GM19238 (cell line): ENCODE data around the gene TGFBR2.

ENCODE experiments used
- DNase-seq: peaks from one replicate; pipeline ENCODE4 v3.0.0; 2011; ENCODE audit warnings: low spot score; ENCODE audit not compliant: insufficient read length

TGFBR2 gene

DNA sequence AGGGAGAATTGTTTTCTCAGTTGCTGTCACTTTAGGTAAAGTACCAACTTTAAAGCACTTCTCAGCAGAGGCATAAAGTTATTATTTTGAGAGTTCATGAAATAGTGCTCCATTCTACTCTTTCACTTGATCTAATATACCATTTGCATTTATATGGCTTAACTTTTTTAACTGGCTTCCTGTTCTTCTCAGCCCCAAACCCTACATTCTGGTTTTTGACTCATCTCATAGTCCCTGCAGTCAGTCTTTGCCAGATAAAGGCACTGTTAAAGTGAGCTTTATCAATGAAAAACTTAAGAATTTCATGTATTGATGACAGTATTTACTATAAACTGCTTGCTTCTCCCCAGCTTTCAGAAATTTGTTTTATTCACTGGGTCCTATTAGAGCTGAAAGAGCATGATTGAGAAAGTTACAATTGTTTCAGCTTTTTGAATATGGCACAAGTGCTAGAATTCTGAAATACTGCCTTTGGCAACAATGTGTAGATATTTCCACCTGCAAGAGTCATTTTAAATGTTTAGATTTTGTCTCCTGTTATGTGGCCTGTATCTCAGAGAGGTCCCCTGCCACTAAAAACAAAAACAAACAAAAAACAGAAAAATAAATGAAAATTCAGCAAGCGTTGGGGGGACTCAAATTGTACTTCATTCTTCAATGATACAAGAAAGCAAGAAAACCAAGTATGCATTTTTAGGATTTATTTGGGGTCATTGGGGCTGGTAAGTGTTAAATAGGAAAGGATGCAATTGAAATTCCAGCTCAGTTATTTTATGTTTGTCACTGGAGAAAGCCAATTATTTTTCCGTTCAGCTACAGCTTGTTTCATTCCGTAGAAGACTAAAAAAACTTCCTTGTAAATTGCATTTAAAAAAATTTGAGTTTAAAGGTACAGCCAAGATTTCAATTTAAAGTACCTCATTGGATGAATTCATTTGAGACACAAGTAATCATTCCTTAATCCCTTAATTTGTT lies 28.6 kb downstream of the TGFBR2 start:
- no peak for DNase-seq

DNA sequence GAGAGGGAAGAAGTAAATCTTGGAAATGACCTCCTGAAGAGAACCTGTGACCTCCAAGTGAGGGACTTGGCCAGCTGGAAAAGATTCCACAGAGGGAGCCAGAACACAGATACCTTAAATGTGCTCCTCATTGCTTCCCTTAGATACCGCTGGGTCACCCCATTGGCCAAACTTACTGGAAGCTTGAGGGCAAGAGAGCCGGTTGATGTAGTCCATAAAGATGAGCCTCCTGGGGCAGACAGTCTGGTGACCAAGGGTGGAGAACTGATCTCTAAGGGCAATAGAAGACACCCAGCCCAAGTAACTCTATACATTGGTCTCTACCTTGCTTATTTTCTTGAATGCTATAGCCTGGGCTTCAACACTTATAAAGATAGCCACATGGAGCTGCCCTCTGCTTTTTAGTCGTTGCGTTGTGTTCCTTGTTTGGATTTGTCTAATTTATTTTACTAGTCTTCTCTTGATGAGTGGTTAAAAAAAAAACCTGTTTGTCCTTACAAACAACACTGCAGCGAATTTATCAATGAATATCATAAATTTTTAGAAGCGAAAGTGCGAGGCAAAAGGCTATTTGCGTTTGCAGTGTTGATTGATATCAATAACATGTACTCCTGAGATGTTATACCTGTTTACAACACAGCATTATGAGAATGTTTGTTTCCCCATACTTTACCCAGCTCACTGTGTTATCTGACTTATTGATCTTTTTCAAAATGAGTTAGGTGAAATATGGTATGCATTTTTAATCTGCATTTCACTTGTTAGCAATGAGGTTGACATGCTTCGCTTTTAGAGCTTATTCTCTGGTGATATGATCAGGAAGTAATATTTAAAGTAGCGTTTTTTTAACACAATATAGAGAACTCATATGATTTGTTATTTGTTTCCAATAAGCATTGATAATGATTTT lies 31.2 kb downstream of the TGFBR2 start:
- DNase-seq = no peak

DNA sequence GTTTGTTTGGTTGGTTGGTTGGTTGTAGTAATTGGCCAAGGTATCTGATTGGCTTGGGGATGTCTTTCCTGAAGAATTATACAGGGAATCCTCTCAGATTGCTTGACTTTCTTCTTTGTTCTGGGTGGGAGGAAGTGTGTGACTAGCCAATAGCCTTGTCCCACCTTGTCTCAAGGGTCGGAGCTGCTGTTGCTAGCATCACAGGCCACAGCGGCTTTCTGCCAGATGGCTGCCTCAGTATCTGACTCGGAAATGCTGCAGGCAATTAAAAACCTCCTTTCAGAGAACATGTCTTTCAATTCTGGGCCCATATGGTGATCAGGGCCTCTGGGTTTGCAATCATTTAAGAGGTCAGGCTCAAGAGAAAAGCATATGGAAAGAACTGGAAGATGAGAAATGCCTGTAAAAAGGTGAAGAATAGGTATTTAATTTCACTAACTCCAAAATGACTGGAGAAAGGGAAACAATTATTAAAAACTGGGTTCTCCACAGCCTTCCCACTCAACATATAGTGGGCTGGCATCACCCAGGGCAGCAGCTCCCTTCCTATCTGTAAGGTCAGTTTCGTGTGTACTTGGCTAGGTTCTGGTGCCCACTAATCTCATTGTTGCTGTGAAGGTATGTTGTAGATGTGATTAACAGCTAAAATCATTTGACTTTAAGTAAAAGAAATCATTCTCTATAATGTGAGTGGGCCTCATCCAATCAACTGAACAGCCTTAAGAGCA lies 32.4 kb downstream of the TGFBR2 start:
- no peak for DNase-seq

DNA sequence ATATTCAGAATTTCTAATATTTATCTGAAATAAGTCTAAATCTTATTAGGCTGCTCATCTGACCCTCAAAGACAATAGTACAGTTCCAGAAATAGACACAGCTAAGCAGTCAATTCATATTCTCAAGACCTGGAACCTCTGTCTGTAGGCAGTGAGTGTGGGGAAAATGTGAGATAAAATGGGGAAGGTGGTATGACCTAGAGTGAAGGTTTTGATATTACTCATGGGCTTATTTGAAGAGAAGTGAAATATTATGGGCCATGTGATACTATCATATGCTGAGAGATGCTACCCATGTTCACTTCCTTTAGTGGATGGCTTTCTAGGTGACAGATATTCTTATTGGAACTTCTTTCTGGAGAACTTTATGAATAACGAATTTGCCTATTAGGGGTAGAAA lies 33.5 kb downstream of the TGFBR2 start:
- DNase-seq = no peak

DNA sequence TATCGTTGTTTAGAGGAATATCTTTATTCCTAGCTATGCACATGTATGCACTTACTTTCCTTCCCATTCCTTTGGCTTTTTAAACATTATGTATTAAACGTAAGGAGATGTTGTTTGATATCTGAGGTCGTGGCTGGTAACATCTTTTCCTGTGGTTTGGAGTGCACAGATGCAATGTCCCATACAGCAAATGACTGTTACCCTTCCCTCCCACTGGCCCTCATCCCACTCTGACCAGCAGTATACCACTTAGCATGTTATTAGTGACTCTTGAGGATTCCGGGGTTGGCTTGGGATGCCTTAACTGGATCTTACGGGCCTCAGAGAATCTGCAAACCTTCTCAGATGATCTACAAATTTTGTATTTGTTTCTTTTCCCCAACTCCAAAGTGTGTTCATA lies 34.5 kb downstream of the TGFBR2 start:
- DNase-seq = no peak

DNA sequence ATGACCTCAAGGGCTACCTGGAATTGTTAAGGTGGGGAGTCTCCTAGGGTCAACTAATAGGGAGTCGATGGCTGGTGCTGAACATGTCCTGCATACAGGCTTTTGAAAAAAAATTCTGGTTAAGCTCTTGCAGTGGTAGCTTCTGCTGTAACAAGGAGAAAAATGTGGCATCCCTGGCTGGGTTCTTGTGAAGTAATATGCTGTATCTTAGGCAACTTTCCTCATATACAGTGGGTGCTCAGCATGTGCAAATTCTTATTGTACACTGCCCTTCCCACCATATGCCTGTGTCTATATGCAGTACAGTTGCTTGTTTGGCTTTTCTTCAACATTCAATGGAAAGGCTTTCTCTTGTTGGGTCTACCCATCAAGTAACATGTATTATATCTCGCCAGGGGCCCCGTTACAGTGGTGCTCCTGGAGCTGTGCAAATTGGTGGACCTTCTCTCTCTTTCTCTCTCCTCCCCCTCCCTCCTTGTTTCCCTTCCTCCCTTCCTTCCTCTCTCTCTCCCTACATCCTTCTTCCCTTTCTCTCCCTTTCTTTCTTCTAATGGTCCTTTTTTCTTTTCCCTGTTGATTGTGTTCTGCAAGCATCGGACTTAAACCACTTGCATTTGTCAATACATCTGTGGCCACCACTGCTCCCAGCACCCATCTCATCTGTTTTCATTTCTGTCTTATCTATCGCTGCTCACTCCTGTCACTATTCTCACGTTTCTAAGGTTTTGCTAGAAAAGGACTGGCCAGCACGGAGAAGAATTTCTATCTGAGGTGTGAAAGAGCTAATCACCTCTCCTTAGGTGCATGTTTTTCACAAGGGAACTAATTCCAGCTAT lies 35.2 kb downstream of the TGFBR2 start:
- no peak for DNase-seq

DNA sequence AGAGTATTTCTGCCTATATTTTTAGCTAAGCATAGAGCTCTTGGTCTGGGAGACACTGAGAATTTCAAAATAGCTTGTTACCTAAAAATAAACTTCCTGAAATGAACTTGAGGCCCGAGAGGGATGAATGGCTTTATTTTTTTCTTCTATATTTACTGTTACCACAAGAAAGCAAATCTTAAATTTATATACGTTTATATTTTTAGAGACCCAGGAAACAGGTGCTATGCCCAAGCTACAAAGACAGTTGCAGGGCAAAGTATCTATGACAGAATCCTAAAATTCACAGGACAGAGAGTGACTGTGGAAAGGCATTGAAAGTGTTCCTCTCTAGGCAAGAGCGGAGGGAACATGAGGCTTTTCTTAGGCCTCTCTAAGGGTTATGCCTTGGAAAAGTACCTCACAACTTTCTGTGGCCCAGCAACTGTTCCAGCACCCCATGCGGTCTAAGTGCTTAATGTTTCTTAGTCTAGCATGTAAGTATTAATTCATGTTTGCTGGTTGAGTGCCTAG lies 36.5 kb downstream of the TGFBR2 start:
- no peak for DNase-seq

DNA sequence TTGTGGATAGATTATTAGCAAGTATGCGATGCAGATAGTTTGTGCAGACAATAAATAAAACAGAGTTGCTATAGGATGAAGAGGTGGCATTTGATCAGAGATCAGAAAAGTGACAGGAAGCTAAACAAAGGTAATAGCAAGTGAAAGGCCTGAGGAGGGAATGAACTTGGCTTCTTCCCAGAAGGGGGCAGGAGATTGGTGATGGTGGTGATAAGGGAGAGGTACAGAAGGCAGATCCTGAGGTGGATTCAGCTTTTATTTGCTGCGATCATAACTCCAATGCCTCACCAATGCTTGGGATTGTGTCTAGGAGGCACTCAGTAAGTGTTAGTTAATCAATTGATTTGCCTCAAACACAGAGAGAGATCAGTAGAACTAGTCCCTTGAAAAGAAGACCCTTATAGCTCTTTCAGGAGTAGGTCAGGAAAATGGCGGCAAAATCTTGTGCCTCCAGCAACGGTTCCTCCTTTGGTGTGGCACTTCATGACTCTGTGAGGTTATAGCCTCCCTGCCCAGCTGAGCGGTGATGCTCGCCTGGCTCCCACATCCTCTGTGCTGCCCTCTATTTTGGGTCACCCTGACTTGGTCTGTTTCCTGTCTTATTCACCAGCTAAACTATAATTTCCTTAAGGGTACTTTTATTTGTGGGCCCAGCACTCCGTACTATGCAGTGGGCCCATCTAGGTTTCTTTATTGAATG lies 37.5 kb downstream of the TGFBR2 start:
- no peak for DNase-seq

- no peak for DNase-seq
Measured at GRCh38 chr3:30644615-30645014, 38.2 kb downstream of the TGFBR2 start.

- no peak for DNase-seq
Measured at GRCh38 chr3:30645077-30645476, 38.7 kb downstream of the TGFBR2 start.

DNA sequence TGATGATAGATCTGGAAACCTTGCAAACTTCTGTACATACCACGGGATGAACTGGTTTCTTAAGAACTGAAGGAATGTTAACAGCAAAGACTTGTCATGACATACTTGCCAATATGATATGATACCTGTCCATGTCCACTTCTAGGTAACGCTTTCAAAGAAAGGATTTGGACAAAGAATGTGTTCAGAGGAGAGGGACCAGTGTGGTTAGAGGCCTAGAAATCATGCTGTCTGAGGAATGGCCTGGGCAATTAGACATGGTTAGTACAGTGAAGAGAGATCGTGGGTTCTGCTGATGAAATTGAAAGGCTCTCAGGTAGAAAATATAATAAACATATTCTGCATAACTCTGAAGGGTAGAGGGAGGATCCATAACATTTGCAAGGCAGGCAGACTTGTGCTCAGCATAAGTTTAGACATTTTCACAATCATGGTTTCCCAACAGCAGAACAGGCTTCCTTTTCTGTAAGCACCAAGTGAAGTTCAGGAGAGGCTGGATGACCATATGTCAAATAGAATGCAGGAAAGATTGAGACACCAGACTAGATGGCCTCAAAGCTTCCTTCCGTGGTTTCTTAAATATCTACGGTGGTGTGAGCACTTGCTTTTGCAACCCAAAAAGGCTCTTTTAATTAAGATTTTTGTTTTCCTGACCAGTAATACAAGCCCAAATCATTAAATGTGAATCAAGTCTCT lies 39.9 kb downstream of the TGFBR2 start:
- no peak for DNase-seq

DNA sequence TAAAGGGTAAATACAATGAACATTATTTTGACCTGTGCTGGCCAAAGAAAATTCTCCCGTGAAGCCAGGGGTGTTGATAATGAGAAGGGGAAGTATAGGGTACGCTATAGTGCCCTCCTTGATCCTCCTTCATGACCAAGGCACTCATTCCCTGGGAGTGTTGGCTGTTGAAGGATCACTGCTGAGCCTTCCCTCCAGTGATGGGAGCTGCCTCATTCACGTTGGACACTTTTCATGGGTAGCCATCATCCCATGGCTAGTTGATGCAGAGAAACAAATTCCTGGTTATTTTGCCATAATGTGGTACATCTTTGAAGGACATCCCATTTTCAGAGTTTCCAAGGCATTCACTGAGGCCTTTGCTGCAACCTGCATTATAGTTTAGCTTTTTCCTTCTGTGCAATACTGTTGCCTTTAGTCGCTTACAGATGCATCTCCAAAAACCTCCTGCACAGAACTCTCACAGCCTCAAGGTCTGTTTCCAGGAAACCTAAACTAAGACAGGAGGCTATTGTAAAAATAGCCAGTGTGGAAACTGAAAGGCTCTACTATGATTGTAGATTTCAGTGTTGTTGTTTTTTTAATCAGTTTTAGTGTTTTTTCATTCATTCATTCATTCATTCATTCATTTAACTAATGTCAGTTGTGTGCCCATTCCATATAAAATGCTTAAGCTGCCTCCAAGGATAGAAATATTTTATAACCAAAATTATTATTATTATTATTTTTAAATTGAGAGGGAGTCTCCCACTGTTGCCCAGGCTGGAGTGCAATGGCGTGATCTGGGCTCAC lies 40.8 kb downstream of the TGFBR2 start:
- DNase-seq = no peak

GRCh38 chr3:30648670-30649357 lies 42.4 kb downstream of the TGFBR2 start:
- no peak for DNase-seq

GRCh38 chr3:30649572-30650318 lies 43.3 kb downstream of the TGFBR2 start:
- no peak for DNase-seq

DNA sequence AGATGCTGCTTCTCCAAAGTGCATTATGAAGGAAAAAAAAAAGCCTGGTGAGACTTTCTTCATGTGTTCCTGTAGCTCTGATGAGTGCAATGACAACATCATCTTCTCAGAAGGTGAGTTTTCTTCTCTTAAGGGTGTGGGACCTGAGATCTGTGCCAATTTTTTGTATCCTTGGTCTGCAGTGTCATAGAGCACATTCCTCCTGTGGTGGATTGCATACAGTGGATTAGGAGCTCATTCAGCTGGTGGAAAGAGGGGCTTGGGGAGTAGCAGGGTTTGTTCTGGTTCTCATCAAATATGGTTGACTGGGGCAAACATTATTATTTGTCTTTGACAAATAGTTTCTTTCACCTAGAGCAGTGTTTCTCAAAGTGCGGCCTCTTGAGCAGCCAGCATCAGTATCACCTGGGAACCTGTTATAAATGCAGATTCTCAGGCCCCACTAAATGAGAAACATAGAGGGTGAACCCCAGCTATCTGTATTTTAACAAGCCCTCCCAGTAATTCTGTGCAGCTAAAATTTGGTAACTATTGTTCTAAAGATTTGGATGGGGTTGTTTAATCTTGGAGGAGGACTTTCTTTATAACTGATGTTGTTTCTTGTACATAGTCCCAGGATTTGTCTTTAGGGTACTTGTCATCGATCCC lies 44.1 kb downstream of the TGFBR2 start:
- DNase-seq = no peak

DNA sequence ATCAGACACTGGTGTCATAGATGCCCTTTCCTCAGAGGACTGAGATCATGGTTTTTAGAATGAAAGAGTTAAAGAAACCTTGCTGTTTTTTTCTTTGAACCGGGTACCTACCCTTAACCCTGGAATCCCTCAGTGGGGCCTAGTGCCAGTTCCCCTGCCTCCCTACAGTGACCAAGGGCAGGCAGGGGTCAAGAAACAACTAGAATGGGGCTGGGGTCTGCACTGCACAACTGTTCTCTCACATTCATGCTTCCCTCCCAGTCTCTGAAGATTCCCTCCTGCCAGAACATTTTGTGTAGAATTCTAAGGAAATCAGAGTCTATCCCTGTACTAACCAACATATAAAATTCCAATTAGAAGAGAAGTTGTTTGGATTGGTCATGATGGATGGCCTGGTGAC lies 47.9 kb downstream of the TGFBR2 start:
- no peak for DNase-seq
